K562 (cell line): Measurements from ENCODE around the gene TSPOAP1. TPM values are rescaled to one million over a fixed set of nuclear protein-coding genes. Genes with fewer than 3 reads are reported as not detected.

Experiments used
- CBX1 ChIP-seq: sonication (generic); IDR thresholded peaks from 2 replicates; pipeline ENCODE4 v1.6.1; 2016; ENCODE audit warnings: antibody characterized with exemption, low read depth, mild to moderate bottlenecking
- NCOA1 ChIP-seq: fragments of 450-650 bp; IDR thresholded peaks from 2 replicates; pipeline ENCODE4 v1.6.1; 2016; ENCODE audit warnings: low read depth
- RUNX1 ChIP-seq: sonication (generic); IDR thresholded peaks from 2 replicates; pipeline ENCODE4 v1.6.1; 2016; ENCODE audit warnings: antibody characterized with exemption, low read depth
- polyA plus RNA-seq, 8 experiments: library from polyadenylated mRNA; depleted of rRNA in 4 of 8; stranded (reverse) in 5 of 8; unstranded in 3 of 8; fragments of >200 nt; fragmentation: Nextera tagmentation in 2 of 8; fragmentation: Illumina TruSeq in 1 of 8; extraction: Ambion mirVana in 2 of 8; extraction: Trizol in 1 of 8; gene quantifications; 2 replicates each; pipeline versions ENCODE4 v1.2.1 to v1.2.3, GENCODE V29; 2011 to 2014; ENCODE audit warnings: inconsistent platforms in 1 of 8, missing spikeins in 1 of 8
- total RNA-seq, 7 experiments: library from RNA; depleted of rRNA in 6 of 7; stranded (reverse); fragments of >200 nt in 6 of 7; fragmentation: Illumina TruSeq in 2 of 7; extraction: Trizol in 2 of 7; gene quantifications; 2 replicates each; pipeline versions ENCODE4 v1.2.1 to v1.2.3, GENCODE V29; 2011 to 2021; ENCODE audit warnings: low replicate concordance in 1 of 7
- TF ChIP-seq, protein P1 (sequence below), 2 experiments: fragments of 450-650 bp; formaldehyde crosslinking in 1 of 2; IDR thresholded peaks; 2 replicates each; pipeline versions ENCODE4 v1.4.0 to v1.6.1; 2014 to 2020; ENCODE audit warnings: mild to moderate bottlenecking in 2 of 2, borderline replicate concordance in 1 of 2, low read depth in 1 of 2
- TF ChIP-seq, protein P2 (sequence below), 2 experiments: fragments of 450-650 bp in 1 of 2; sonication (generic) in 1 of 2; formaldehyde crosslinking in 1 of 2; IDR thresholded peaks in 1 of 2; conservative IDR thresholded peaks in 1 of 2; 2 replicates each; pipeline versions ENCODE4 v1.6.1 to v1.8.1; 2016 to 2023; ENCODE audit warnings: mild to moderate bottlenecking in 2 of 2, moderate library complexity in 2 of 2, inconsistent platforms in 1 of 2, missing genetic modification reagents in 1 of 2
- TF ChIP-seq, protein P3 (sequence below): fragments of 450-650 bp; IDR thresholded peaks from one replicate; pipeline ENCODE4 v1.6.1; 2018; ENCODE audit warnings: mild to moderate bottlenecking, moderate library complexity; ENCODE audit not compliant: partially characterized antibody
- TF ChIP-seq, protein P4 (sequence below): sonication (generic); formaldehyde crosslinking; IDR thresholded peaks from 2 replicates; pipeline ENCODE4 v1.8.1; 2023; ENCODE audit warnings: mild to moderate bottlenecking, missing genetic modification reagents
- TF ChIP-seq, protein P5 (sequence below): fragments of 450-650 bp; IDR thresholded peaks from 2 replicates; pipeline ENCODE4 v1.6.1; 2018; ENCODE audit not compliant: partially characterized antibody
- TF ChIP-seq, protein P6 (sequence below): fragments of 250-450 bp; sonication (Bioruptor Pico); IDR thresholded peaks from 2 replicates; pipeline ENCODE4 v1.5.0; 2020; ENCODE audit warnings: mild to moderate bottlenecking

The TSPOAP1 gene
- total and polyA plus RNA-seq, 9 of the 15 experiments (the other 6 are each of a cell fraction or from before 2014, with no cell fraction given): 0.87 to 3.9 (median 1.8) TPM; not detected in 2

DNA sequence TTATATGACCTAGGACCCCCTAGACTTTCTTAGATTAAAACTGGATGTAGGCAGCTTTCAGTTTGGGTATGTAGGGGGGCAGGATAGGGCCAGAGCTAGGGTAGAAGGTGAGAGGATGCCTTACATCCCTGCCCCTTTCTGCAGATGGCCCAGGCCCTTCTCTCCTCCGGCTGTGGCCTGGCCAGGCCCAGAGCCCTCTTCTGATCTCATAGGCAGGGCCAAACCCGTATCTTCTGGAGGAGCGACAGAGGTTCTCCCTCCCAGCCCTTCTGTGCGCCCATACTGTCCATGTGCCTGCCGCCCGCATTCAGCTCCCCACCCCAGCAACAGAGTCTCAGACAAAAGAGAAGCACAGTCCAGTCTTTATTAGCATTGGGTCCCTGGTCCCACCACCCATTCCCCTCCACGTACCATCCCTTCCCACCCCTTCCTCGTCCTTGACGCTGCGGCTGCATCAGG is 2.0 kb upstream of the TSPOAP1 start (continued):
- TF ChIP-seq, protein P1, sequence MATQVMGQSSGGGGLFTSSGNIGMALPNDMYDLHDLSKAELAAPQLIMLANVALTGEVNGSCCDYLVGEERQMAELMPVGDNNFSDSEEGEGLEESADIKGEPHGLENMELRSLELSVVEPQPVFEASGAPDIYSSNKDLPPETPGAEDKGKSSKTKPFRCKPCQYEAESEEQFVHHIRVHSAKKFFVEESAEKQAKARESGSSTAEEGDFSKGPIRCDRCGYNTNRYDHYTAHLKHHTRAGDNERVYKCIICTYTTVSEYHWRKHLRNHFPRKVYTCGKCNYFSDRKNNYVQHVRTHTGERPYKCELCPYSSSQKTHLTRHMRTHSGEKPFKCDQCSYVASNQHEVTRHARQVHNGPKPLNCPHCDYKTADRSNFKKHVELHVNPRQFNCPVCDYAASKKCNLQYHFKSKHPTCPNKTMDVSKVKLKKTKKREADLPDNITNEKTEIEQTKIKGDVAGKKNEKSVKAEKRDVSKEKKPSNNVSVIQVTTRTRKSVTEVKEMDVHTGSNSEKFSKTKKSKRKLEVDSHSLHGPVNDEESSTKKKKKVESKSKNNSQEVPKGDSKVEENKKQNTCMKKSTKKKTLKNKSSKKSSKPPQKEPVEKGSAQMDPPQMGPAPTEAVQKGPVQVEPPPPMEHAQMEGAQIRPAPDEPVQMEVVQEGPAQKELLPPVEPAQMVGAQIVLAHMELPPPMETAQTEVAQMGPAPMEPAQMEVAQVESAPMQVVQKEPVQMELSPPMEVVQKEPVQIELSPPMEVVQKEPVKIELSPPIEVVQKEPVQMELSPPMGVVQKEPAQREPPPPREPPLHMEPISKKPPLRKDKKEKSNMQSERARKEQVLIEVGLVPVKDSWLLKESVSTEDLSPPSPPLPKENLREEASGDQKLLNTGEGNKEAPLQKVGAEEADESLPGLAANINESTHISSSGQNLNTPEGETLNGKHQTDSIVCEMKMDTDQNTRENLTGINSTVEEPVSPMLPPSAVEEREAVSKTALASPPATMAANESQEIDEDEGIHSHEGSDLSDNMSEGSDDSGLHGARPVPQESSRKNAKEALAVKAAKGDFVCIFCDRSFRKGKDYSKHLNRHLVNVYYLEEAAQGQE (IDR thresholded peaks at IDR 0.05; ENCODE audit: borderline replicate concordance): no peak
- TF ChIP-seq, protein P1 (CRISPR knock-in tag; IDR thresholded peaks at IDR 0.05; ENCODE audit: low read depth): no peak
- TF ChIP-seq CBX1 (peak; percentile 13; the same call in 1 of the 2 replicates), RUNX1 (peak; percentile 25; the same call in 1 of the 2 replicates), NCOA1 (no peak)
- TF ChIP-seq, protein P2, sequence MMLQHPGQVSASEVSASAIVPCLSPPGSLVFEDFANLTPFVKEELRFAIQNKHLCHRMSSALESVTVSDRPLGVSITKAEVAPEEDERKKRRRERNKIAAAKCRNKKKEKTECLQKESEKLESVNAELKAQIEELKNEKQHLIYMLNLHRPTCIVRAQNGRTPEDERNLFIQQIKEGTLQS (IDR thresholded peaks at IDR 0.05): no peak
- TF ChIP-seq, protein P2 (CRISPR knock-in tag; conservative IDR thresholded peaks at IDR 0.05): no peak; the same call in 1 of the 2 replicates
- TF ChIP-seq, protein P3, sequence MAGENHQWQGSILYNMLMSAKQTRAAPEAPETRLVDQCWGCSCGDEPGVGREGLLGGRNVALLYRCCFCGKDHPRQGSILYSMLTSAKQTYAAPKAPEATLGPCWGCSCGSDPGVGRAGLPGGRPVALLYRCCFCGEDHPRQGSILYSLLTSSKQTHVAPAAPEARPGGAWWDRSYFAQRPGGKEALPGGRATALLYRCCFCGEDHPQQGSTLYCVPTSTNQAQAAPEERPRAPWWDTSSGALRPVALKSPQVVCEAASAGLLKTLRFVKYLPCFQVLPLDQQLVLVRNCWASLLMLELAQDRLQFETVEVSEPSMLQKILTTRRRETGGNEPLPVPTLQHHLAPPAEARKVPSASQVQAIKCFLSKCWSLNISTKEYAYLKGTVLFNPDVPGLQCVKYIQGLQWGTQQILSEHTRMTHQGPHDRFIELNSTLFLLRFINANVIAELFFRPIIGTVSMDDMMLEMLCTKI: no peak
- TF ChIP-seq, protein P4, sequence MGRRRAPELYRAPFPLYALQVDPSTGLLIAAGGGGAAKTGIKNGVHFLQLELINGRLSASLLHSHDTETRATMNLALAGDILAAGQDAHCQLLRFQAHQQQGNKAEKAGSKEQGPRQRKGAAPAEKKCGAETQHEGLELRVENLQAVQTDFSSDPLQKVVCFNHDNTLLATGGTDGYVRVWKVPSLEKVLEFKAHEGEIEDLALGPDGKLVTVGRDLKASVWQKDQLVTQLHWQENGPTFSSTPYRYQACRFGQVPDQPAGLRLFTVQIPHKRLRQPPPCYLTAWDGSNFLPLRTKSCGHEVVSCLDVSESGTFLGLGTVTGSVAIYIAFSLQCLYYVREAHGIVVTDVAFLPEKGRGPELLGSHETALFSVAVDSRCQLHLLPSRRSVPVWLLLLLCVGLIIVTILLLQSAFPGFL (CRISPR knock-in tag): peak; percentile 96; the same call in 1 of the 2 replicates
- TF ChIP-seq, protein P5, sequence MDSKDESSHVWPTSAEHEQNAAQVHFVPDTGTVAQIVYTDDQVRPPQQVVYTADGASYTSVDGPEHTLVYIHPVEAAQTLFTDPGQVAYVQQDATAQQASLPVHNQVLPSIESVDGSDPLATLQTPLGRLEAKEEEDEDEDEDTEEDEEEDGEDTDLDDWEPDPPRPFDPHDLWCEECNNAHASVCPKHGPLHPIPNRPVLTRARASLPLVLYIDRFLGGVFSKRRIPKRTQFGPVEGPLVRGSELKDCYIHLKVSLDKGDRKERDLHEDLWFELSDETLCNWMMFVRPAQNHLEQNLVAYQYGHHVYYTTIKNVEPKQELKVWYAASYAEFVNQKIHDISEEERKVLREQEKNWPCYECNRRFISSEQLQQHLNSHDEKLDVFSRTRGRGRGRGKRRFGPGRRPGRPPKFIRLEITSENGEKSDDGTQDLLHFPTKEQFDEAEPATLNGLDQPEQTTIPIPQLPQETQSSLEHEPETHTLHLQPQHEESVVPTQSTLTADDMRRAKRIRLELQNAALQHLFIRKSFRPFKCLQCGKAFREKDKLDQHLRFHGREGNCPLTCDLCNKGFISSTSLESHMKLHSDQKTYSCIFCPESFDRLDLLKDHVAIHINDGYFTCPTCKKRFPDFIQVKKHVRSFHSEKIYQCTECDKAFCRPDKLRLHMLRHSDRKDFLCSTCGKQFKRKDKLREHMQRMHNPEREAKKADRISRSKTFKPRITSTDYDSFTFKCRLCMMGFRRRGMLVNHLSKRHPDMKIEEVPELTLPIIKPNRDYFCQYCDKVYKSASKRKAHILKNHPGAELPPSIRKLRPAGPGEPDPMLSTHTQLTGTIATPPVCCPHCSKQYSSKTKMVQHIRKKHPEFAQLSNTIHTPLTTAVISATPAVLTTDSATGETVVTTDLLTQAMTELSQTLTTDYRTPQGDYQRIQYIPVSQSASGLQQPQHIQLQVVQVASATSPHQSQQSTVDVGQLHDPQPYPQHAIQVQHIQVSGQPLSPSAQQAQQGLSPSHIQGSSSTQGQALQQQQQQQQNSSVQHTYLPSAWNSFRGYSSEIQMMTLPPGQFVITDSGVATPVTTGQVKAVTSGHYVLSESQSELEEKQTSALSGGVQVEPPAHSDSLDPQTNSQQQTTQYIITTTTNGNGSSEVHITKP: peak; percentile 28
- TF ChIP-seq, protein P6, sequence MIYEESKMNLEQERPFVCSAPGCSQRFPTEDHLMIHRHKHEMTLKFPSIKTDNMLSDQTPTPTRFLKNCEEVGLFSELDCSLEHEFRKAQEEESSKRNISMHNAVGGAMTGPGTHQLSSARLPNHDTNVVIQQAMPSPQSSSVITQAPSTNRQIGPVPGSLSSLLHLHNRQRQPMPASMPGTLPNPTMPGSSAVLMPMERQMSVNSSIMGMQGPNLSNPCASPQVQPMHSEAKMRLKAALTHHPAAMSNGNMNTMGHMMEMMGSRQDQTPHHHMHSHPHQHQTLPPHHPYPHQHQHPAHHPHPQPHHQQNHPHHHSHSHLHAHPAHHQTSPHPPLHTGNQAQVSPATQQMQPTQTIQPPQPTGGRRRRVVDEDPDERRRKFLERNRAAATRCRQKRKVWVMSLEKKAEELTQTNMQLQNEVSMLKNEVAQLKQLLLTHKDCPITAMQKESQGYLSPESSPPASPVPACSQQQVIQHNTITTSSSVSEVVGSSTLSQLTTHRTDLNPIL (CRISPR knock-in tag): no peak
